GM11168 (cell line): ENCODE measurements around the gene SH3GL3.

ENCODE experiments used
- in situ Hi-C: fragments of 300-500 bp; cut with MboI; formaldehyde crosslinking; loops from one replicate; pipeline ENCODE4 v1.12.0; 2022; ENCODE audit warnings: low sequenced_read_pairs; ENCODE audit not compliant: unreplicated experiment

The SH3GL3 gene

GRCh38 chr15:83458381-83458780, 11.2 kb downstream of the SH3GL3 start:
- in situ Hi-C loops: no loop called here

- in situ Hi-C loops: no loop called here
Measured at GRCh38 chr15:83462026-83462425, 14.9 kb downstream of the SH3GL3 start.

- in situ Hi-C loops: no loop called here
Measured at GRCh38 chr15:83462953-83463433, 15.9 kb downstream of the SH3GL3 start.

- in situ Hi-C loops: no loop called here
Measured at GRCh38 chr15:83470887-83471286, 23.7 kb downstream of the SH3GL3 start.

GRCh38 chr15:83471307-83471866, 24.2 kb downstream of the SH3GL3 start:
- in situ Hi-C loops: no loop called here

- in situ Hi-C loops: no loop called here
Measured at GRCh38 chr15:83472151-83472550, 25.0 kb downstream of the SH3GL3 start.

GRCh38 chr15:83472797-83473196, 25.7 kb downstream of the SH3GL3 start:
- in situ Hi-C loops: no loop called here

GRCh38 chr15:83474578-83474977, 27.4 kb downstream of the SH3GL3 start:
- in situ Hi-C loops: no loop called here

- in situ Hi-C loops: no loop called here
Measured at GRCh38 chr15:83475551-83475950, 28.4 kb downstream of the SH3GL3 start.

GRCh38 chr15:83476066-83476465, 28.9 kb downstream of the SH3GL3 start:
- in situ Hi-C loops: no loop called here

GRCh38 chr15:83476708-83477107, 29.6 kb downstream of the SH3GL3 start:
- in situ Hi-C loops: no loop called here

- in situ Hi-C loops: no loop called here
Measured at GRCh38 chr15:83477172-83477807, 30.1 kb downstream of the SH3GL3 start.

- in situ Hi-C loops: no loop called here
Measured at GRCh38 chr15:83477808-83478537, 30.8 kb downstream of the SH3GL3 start.

GRCh38 chr15:83483612-83484011, 36.5 kb downstream of the SH3GL3 start:
- in situ Hi-C loops: no loop called here

GRCh38 chr15:83484636-83485035, 37.5 kb downstream of the SH3GL3 start:
- in situ Hi-C loops: no loop called here

GRCh38 chr15:83486363-83486762, 39.2 kb downstream of the SH3GL3 start:
- in situ Hi-C loops: no loop called here

GRCh38 chr15:83487519-83487918, 40.4 kb downstream of the SH3GL3 start:
- in situ Hi-C loops: no loop called here

GRCh38 chr15:83489690-83490089, 42.5 kb downstream of the SH3GL3 start:
- in situ Hi-C loops: no loop called here

GRCh38 chr15:83491486-83491885, 44.3 kb downstream of the SH3GL3 start:
- in situ Hi-C loops: no loop called here

GRCh38 chr15:83496766-83497165, 49.6 kb downstream of the SH3GL3 start:
- in situ Hi-C loops: no loop called here

- in situ Hi-C loops: no loop called here
Measured at GRCh38 chr15:83498374-83498773, 51.2 kb downstream of the SH3GL3 start.
